ENCODE data around the gene TRIO. TPM values are rescaled to one million over a fixed set of nuclear protein-coding genes. Genes with fewer than 3 reads are reported as not detected.

TRIO gene
- total and polyA plus RNA-seq, 2 of the 8 experiments (the other 6 are each of a cell fraction or from before 2014, with no cell fraction given), result 35.1 to 69.1 TPM

DNA sequence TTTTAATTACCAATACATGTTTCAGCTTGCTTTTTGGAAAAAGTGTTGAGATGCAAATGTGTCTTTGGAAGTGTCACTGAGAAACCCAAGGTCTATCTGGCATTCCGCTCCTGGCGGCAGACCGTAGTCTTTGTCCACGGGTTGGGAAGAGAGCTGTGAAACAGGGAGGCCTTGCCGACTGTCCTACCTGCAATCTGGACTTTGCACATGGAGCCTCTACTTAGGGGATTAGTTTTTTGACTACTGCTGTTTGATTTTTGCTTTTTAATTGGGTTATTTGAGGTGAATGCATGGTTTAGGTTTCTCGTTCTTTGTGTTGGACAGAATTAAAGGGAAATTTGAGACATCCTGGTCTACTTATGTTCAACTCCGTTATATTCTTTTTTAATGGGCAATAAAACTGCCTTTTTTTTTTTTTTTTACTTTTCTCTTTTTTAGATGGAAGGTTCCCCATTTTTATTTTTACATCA is 25.7 kb downstream of the TRIO start (continued):
- TF ChIP-seq BCL11A (IDR thresholded peaks at IDR 0.05; ENCODE audit: low read depth in 2 of 2, low read length in 2 of 2) (no peak), KDM5A (IDR thresholded peaks at IDR 0.05; ENCODE audit: low read length) (no peak), CTBP2 (IDR thresholded peaks at IDR 0.05; ENCODE audit: borderline replicate concordance, insufficient read depth, insufficient read length, low read length) (no peak), YY1 (IDR thresholded peaks at IDR 0.05; ENCODE audit: low read depth, low read length) (no peak), GTF2F1 (IDR thresholded peaks at IDR 0.05; ENCODE audit: borderline replicate concordance, low read depth, low read length) (no peak), SUZ12 (IDR thresholded peaks at IDR 0.05; ENCODE audit: low read length) (no peak)
- TF ChIP-seq, protein P1, sequence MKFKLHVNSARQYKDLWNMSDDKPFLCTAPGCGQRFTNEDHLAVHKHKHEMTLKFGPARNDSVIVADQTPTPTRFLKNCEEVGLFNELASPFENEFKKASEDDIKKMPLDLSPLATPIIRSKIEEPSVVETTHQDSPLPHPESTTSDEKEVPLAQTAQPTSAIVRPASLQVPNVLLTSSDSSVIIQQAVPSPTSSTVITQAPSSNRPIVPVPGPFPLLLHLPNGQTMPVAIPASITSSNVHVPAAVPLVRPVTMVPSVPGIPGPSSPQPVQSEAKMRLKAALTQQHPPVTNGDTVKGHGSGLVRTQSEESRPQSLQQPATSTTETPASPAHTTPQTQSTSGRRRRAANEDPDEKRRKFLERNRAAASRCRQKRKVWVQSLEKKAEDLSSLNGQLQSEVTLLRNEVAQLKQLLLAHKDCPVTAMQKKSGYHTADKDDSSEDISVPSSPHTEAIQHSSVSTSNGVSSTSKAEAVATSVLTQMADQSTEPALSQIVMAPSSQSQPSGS (IDR thresholded peaks at IDR 0.05; ENCODE audit: low read length), result no peak
